RWPE2 (cell line): ENCODE results near the gene NCS1.

ENCODE experiments used
- ATAC-seq: fragments of 200-7000 bp; cut with Tn5 transposase; 3 replicates; pipeline ENCODE4 v1.9.1; 2021; ENCODE audit warnings: low read depth
- DNase-seq: peaks from one replicate; pipeline ENCODE4 v3.0.0-alpha.2; 2020; ENCODE audit warnings: low spot score
- H3K27ac ChIP-seq: fragments of 450-650 bp; 2 replicates; pipeline ENCODE4 v1.5.1; 2017; ENCODE audit warnings: mild to moderate bottlenecking; ENCODE audit not compliant: poor library complexity, severe bottlenecking
- H3K27me3 ChIP-seq: fragments of 250-450 bp; sonication (Bioruptor Pico); 2 replicates; pipeline ENCODE4 v1.5.1; 2021; ENCODE audit warnings: mild to moderate bottlenecking, moderate library complexity; ENCODE audit not compliant: insufficient read depth, poor library complexity, severe bottlenecking
- H3K36me3 ChIP-seq: fragments of 250-450 bp; sonication (Bioruptor Pico); 2 replicates; pipeline ENCODE4 v1.5.1; 2020; ENCODE audit warnings: low read depth, mild to moderate bottlenecking, moderate library complexity
- H3K4me1 ChIP-seq: fragments of 250-450 bp; sonication (Bioruptor Pico); 2 replicates; pipeline ENCODE4 v1.5.1; 2021; ENCODE audit warnings: mild to moderate bottlenecking, moderate library complexity; ENCODE audit not compliant: insufficient read depth, poor library complexity, severe bottlenecking
- H3K4me3 ChIP-seq: fragments of 250-450 bp; sonication (Bioruptor Pico); 2 replicates; pipeline ENCODE4 v1.5.1; 2021; ENCODE audit warnings: mild to moderate bottlenecking, moderate library complexity; ENCODE audit not compliant: severe bottlenecking
- H3K9me3 ChIP-seq: fragments of 250-450 bp; sonication (Bioruptor Pico); 2 replicates; pipeline ENCODE4 v1.5.1; 2021; ENCODE audit warnings: mild to moderate bottlenecking, moderate library complexity; ENCODE audit not compliant: severe bottlenecking
- CTCF ChIP-seq: fragments of 450-650 bp; IDR thresholded peaks from one replicate; pipeline ENCODE4 v1.5.1; 2017; ENCODE audit warnings: mild to moderate bottlenecking, moderate library complexity; ENCODE audit not compliant: poor library complexity, severe bottlenecking

The NCS1 gene

GRCh38 chr9:130265431-130266235 is 93.4 kb downstream of the NCS1 start, which contains the start of gene HMCN2:
Gene HMCN2, plus strand, starts transcription at chr9:130265760. Its CDS starts 119 bp downstream, at chr9:130265879.
- TF ChIP-seq CTCF = no peak
- ATAC-seq = peak; percentile 70
- H3K36me3 ChIP-seq = no peaks in the 10 kb centered on the region
- H3K9me3 ChIP-seq = no peaks in the 10 kb centered on the region
- DNase-seq = no peak
- H3K4me1 ChIP-seq = no peaks in the 10 kb centered on the region
- H3K27ac ChIP-seq = no peak within 1 kb of the TSS
- no peak within 1 kb of the TSS for H3K4me3 ChIP-seq
- H3K27me3 ChIP-seq = peaks cover 45% of the 10 kb centered on the region

GRCh38 chr9:130266236-130267098 is 94.3 kb downstream of the NCS1 start:
- no peaks in the 10 kb centered on the region for H3K36me3 ChIP-seq
- H3K4me3 ChIP-seq = no peak overlapping the region
- peaks cover 45% of the 10 kb centered on the region for H3K27me3 ChIP-seq
- ATAC-seq (peak; percentile 21; the same call in 2 of the 3 replicates), DNase-seq (no peak)
- H3K4me1 ChIP-seq = no peaks in the 10 kb centered on the region
- H3K9me3 ChIP-seq = no peaks in the 10 kb centered on the region
- H3K27ac ChIP-seq = no peak overlapping the region
- no peak for TF ChIP-seq CTCF

- Histone ChIP-seq H3K4me1 (no peaks in the 10 kb centered on the region), H3K36me3 (no peaks in the 10 kb centered on the region), H3K4me3 (no peak overlapping the region), H3K27me3 (peaks cover 45% of the 10 kb centered on the region), H3K27ac (no peak overlapping the region), H3K9me3 (no peaks in the 10 kb centered on the region)
- DNase-seq (no peak), ATAC-seq (no peak)
- TF ChIP-seq CTCF = no peak
These were observed 95.7 kb downstream of the NCS1 start for GRCh38 chr9:130267930-130268329.

GRCh38 chr9:130268521-130269211 is 96.5 kb downstream of the NCS1 start:
- no peak overlapping the region for H3K27ac ChIP-seq
- TF ChIP-seq CTCF = no peak
- no peaks in the 10 kb centered on the region for H3K4me1 ChIP-seq

More at GRCh38 chr9:130268521-130269211, 96.5 kb downstream of the NCS1 start:
- no peaks in the 10 kb centered on the region for H3K9me3 ChIP-seq
- H3K4me3 ChIP-seq = no peak overlapping the region
- peaks cover 45% of the 10 kb centered on the region for H3K27me3 ChIP-seq
- DNase-seq = no peak
- no peaks in the 10 kb centered on the region for H3K36me3 ChIP-seq
- ATAC-seq = no peak
